ENCODE data around the gene KCNJ5.

DNA sequence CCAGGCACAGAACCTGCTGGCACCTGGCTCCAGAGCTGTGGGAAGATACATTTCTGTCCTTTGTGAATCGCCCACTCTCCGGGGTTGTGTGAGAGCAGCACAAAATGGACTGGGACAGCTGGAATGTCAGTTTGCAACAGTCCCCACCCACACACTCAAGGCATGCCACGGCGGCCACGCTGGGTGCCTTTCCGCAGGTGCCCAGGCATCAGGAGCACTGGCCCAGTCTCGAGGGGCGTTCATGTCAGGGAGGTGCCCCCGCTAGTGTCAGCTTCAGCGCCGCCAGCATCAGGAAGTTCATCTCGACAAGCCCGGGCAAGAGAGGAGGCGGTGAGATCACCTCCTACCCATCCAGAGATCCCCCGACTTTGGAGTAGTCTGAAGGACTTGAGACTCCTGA lies 49.4 kb downstream of the KCNJ5 start:
- TF ChIP-seq, protein P1, sequence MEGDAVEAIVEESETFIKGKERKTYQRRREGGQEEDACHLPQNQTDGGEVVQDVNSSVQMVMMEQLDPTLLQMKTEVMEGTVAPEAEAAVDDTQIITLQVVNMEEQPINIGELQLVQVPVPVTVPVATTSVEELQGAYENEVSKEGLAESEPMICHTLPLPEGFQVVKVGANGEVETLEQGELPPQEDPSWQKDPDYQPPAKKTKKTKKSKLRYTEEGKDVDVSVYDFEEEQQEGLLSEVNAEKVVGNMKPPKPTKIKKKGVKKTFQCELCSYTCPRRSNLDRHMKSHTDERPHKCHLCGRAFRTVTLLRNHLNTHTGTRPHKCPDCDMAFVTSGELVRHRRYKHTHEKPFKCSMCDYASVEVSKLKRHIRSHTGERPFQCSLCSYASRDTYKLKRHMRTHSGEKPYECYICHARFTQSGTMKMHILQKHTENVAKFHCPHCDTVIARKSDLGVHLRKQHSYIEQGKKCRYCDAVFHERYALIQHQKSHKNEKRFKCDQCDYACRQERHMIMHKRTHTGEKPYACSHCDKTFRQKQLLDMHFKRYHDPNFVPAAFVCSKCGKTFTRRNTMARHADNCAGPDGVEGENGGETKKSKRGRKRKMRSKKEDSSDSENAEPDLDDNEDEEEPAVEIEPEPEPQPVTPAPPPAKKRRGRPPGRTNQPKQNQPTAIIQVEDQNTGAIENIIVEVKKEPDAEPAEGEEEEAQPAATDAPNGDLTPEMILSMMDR (IDR thresholded peaks at IDR 0.05), result no peak
- TF ChIP-seq POLR2A (IDR thresholded peaks at IDR 0.05), result no peak
- no peak for TF ChIP-seq EP300 (IDR thresholded peaks at IDR 0.05)

Data from tibial nerve (tissue), 4 donors.